Activated CD4-positive, CD25-positive, alpha-beta regulatory T cell treated with anti-CD3 and anti-CD28 coated beads, Interleukin-2, amount 50 U/mL, for 24 hours (primary cell): ENCODE results near the gene NEU3.
"Not testable (repeated sequence)": the region's sequence is repeated elsewhere in the genome, so short reads cannot be mapped to it uniquely, and the experiment has no call there.

ENCODE experiments used
- ATAC-seq, 2 donors: fragments of 150-1000 bp; cut with Tn5 transposase; one replicate each; pipeline ENCODE4 v1.10.0; 2021; ENCODE audit warnings: mild to moderate bottlenecking in 1 of 2, moderate library complexity in 1 of 2

NEU3 gene

DNA sequence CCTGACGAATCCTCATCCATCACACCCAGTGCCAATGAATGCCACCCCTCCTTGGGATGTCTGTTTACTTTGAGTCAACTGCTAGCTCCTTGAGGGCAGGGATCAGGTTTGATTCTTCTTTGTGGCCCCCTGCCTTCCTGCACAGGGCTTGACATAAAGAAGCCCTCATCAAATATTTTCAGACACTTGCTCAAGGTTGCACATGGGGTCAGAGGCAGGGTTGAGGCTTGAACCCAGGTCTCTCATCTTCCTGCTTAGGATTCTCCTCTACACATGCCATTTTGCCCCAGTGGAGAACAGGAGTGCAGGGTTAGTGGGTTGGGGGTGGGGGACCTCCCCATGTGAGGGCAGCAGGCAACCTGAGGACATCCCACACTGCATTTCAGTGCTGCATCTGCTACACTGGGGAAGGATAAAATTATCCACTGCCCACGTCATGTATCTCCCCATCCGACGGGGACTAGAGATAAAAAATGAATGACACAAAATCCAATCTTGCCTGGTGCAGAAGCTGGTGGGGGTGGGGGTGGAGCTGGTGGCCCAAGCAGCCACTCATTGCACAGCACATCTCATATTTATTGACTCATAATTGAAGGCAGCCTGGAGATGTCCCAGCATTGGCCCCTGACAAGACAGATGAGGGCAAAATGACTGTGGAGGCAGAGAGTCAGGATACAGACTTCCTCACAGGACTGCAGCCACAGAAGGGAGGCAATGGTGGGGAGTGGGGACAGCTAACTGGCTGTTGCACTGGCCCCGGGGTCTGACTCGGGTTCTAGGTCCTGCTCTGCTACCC, 41.3 kb downstream of the NEU3 start:
- no peak for ATAC-seq

DNA sequence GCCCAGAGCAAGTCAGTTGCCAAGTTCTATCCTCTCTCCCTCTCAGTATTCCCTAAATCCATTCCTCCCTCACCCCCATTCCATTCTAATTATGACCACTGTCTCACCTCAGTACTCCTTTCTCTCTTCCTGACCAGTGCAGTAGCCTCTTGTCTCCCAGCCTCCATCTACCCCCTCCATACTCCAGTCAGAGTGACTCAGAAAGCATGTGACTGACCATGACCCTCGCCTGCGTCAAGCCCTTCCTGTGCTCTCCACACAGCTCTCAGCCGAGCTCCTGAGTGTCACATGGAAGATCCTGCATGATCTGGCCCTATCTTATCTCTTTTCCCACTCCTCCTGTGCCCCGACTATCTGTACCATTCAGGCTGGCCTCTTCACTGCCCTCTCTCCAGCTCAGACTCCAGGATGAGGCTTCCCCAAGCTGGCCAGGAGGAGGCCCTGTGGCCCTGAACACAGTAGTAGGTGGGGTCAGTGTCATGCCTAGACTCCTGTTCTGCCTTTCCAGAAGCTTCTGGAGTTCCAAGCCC, 42.6 kb downstream of the NEU3 start:
- no peak for ATAC-seq

DNA sequence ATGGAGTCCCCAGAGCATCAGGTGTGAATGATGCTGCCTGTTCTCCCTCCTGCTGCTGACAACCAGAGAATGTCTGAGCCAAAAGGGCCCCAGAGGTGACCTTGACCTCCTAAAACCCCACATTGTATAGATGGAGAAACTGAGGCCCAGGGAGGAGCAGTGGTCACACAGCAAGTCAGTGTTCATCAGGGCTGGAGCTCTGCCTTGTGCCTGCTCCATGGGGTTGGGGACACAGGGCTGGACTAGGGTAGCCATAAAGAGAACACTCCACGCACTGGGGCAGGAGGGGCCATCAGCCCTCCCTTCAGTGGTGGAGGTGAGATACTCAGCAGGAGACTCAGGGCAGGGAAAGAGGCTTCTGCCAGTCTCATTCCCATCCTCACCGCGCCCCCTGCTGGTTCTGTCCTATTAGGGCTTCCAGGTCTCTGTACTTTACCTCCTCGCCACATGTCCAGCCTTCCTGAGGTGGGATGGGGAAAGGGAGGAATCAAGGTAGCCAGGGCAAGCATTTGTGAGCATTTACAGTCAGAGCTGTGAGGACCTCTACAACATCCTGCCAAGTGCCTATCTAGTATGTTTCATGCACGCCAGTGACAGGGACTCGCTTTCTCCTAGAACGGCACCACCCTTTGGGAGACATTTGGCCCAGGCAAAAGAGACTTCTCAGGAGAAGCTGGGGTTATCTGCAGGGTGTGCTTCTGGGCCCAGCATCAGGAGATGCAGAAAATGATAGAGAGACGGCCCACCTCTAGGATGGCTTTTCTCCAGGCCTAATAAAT, 43.2 kb downstream of the NEU3 start:
- ATAC-seq = peak; percentile 27 to 51

DNA sequence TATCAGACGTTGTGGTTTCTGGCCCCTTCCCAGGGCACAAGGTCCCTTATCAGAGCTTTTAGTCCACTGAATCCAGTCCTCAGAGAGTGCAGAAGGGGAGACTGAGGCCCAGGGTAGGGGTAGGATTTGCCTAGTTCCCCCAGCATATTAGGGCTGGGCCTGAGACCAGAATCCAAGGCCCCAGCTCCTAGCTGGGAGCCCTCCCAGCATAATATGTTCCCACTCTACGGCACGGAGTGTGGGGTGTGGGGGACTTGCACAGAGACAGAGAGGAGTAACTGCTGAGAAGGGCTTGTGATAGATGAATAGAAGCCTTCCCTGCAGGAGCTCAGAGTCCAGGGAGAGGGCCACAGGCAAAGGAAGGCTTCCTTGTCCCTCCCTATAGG, 43.8 kb downstream of the NEU3 start:
- ATAC-seq = no peak

DNA sequence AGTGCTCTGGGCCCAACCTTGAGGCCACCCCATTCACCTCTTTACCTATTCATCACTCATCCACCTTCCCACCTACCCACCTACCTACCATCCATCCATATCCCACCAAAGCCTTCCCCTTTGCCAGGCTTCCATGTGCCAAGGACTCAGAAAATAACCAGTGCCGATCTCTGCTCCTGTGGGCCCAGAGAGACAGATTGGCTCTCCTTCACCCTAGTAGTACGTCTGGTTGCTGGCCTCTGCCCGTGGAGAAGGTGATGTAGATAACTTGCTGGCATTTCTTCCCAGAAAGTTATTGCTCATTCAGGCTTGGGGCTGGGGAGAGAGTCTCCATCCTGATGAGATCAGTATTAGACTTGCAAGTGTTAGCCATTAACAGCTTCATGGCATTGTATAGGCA, 45.2 kb downstream of the NEU3 start:
- ATAC-seq = no peak

DNA sequence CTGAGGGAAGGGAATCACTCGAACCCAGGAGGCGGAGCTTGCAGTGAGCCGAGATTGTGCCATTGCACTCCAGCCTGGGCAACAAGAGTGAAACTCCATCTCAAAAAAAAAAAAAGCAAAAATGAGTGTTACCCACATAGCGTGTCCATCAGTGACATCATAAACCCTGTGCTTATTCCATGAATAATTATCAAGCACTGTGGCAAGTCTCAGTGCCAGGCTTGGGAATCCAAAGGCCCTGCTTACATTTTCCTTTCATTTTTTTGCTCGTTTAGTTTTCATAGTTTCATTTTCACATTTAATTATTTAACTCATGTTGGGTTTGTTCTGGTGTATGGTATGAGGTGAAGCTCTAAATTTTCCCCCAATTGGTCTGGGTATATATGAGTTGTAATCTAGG, 46.5 kb downstream of the NEU3 start:
- ATAC-seq = no peak

DNA sequence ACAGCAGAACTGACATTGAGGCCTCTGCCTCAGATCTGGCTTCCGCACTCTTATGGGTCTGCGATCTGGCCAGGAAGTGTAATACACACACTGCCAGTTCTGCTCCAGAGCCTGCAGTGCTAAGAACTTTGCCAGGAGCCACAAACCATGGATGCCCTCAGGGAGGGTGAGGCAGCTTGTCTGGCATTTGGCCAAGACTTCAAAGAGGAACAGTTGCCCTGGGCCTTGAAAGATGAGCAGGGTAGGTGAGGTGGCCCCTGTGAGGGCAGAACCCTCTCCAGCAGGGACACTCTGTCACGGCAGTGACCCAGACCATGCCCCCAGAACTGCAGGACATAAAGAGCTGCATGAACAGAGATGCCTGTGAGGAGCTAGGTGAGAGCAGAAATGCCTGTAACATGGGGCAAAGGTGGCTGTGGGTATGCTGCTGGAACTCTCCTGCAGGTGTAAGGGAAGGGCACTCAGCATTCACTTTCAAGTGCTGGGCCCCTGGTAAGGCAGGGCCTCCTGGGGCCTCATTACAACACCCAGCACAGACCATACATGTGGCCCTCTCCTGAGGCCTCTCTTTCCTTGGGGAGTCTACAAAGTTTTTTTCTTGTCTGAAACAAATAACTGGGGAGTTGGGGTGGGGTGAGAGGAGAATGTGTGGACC, 47.3 kb downstream of the NEU3 start:
- no peak for ATAC-seq

DNA sequence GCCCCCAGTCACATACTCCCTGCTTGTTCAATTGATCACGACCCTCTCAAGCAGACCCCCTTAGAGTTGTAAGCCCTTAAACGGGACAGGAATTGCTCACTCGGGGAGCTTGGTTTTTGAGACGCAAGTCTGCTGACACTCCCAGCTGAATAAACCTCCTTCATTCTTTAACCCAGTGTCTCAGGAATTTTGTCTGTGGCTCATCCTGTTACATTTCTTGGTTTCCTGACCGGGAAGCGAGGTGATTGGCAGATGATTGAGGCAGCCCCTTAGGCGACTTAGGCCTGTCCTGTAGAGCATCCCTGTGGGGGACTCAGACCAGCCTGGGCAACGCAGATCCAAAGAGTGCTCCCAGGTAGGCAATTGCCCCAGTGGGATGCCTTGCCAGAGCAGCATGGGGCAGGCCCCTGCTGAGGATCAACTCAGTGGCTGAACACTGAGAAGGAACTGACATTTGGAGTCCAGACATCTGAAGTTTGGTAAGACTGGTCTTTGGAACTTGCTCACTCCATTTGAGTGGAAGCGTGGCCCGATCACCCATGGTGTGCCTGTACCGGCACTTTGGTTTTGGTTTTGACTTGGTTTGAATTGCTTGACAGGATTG, 51.5 kb downstream of the NEU3 start:
- no peak for ATAC-seq

DNA sequence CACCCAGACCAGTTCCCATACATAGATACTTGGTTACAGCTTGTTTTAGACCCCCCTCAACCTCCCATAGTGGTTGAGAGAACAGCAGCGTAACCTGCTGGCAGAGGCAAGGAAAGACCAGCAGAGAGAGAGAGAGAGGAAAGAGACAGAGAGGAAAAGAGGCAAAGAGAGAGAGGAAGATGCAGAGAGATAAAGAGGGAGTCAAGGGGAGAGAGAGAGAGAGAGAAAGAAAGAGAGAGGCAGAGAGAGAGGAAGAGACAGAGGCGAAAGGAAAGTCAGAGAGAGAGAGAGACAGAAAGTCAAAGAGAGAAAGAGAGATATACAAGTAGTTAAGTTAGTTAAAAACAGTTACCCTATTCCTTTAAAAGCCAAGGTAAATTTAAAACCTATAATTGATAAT, 52.5 kb downstream of the NEU3 start:
- ATAC-seq = no peak

DNA sequence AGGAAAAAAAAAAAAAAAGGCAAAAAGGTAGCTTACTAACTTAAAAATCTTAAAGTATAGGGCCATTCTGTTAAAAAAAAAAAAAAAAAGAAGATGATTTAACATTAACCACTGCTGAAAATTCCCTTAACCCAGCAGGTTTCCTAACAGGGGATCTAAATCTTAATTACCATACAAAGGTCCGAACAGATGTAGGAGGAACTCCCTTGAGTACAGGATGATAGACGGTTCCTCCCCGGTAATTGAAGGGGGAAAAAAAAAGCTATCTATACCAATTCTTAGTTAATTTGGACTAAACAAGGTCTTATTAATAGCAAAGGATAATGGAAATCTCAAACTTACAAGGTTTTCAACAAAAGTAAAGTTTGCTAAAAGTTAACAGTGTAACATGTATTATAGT, 53.1 kb downstream of the NEU3 start:
- ATAC-seq = not testable (repeated sequence)

DNA sequence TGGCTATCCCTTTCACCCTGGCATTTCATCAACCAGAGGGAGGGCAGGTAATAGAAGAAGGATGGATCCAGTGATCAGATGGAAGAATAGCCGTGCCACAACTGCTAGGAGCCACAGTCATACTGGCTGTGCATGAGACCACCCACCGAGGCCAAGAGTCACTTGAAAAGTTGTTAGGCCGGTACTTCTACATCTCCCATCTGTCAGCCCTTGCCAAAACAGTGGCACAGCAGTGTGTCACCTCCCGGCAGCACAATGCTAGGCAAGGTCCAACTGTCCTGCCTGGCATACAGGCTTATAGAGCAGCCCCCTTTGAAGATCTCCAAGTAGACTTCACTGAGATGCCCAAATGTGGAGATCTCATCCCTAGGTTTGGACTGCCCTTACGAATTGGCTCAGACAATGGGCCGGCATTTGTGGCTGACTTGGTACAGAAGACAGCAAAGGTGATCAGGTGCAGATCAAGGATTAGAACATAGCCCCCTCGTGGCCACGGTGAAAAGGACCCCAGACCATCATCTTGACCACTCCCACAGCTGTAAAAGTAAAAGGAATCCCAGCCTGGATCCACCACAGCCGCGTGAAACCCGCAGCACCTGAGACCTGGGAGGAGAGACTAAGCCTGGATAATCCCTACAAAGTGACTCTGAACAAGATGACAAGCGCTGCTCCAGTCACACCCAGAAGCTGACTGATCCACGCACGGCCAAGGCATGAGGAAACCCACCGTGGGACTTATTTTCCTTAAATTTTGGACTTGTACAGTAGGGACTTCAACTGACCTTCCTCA, 55.8 kb downstream of the NEU3 start:
- ATAC-seq = not testable (repeated sequence)

DNA sequence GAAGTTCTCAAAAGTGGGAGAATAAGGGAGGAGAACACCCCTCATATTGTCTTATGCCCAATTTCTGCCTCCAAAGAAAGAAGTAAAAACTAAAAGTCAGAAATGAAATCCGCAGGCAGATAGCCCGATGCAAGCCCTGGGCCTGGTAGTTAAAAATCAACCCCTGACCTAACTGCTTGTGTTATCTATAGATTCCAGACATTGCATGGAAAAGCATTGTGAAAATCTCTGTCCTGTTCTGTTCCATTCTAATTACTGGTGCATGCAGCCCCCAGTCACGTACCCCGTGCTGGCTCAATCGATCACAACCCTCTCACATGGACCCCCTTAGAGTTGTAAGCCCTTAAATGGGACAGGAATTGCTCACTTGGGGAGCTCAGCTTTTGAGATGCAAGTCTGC, 57.9 kb downstream of the NEU3 start:
- not testable (repeated sequence) for ATAC-seq

DNA sequence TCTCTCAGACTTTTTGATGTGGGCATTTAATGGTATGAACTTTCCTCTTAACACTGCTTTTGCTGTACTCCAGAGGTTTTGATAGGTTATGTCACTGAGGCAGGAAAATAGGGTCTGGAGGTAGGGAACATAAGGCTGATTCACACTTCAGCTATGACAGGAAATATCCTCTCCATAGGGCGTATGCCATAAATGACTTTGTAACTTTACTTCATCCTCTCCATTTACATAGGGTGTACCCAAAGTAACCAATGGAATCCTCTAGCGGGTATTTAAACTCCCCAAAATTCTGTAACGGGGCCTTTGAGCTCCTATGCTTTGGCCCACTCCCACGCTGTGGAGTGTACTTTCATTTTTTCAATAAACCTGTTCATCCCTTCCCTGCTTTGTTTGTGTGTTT, 58.5 kb downstream of the NEU3 start:
- no peak for ATAC-seq

DNA sequence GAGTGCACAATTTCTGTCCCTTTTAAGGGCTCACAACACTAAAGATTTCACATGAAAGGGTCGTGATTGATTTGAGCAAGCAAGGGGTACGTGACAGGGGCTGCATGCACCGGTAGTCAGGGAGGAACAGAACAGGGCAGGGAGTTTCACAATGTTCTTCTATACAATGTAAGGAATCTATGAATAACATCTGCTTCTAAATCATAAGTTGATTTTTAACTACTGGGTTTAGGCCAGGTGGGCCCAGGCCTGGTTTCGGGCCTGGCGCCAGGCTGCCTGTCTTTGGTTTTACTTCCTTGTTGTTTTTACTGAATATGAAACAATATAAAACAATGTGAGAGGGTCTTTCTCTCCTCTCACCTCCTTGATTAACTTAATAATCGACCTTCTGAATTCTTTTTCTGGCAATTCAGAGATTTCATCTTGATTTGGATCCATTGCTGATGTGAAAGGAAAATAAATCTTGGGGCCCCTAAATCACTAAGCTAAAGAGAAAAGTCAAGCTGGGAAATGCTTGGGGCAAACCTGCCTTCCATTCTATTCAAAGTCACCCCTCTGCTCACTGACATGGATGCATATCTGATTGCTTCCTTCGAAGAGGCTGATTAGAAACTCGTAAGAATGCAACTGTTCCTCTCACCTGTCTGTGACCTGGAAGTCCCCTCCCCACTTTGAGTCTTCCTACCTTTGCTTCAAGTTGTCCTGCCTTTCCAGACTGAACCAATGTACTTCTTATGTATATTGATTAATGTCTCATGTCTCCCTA, 61.0 kb downstream of the NEU3 start:
- ATAC-seq = not testable (repeated sequence)

DNA sequence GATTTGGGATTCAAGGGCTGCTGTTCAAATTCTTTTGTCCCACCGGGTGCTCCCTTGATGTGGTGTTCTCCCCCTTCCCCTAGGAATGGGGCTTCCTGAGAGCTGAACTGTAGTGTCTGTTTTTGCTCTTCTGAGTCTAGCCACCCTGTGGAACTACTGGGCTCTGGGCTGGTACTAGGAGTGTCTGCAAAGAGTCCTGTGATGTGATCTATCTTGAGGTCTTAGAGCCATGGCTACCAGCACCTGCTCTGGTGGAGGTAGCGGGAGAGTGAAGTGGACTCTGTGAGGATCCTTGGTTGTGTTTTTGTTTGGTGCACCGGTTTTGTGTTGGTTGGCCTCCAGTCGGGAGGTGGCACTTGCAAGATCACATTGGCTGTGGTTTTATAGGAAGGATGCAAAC, 61.8 kb downstream of the NEU3 start:
- ATAC-seq = no peak

DNA sequence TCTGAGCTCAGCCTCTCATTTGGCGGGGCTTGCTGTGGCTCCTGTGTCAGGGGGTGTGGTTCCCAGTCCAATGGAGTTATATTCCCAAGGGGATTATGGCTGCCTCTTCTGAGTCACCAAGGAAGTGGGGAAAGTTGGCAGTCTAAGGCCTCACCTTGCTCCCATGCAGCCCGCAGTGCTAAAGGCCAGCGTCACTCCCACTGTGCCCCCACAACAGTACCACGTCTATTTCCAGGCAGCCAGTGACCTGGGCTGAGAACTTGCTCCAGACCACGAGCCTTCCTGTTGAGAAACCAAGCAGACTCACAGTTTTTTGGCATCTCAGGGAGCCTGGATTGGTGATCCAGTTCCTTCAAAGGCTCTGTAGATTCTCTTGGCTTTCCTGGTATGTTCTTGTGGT, 62.3 kb downstream of the NEU3 start:
- no peak for ATAC-seq

DNA sequence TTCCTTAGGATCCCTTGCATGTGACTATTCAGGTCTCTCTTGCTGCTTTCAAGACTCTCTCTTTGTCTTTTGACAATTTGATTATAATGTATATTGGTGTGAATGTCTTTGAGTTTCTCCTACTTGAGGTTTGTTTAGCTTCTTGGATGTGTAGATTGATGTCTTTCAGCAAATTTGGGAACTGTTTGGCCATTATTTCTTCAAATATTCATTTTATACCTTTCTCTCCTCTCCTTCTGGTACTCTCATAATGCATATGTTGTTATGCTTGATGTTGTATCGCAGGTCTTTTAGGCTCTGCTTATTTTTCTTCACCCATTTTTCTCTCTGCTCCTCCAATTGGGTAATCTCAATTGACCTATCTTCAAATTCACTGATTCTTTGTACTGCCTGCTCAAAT, 63.7 kb downstream of the NEU3 start:
- no peak for ATAC-seq

DNA sequence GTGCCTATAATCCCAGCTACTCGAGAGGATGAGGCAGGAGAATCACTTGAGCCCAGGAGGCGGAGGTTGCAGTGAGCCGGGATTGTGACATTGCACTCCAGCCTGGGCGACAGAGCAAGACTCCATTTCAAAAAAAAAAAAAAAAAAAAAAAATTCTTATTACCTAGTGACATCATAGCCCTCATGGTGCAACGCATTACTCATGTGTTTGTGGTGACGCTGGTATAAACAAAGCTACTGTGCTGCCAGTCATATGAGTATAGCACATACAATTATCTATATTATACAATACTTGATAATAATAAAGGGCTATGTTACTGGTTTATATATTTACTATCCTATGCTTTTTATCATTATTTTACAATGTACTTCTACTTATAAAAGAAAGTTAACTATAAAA, 66.8 kb downstream of the NEU3 start:
- peak in 1 of 2 donors; percentile 25 for ATAC-seq

DNA sequence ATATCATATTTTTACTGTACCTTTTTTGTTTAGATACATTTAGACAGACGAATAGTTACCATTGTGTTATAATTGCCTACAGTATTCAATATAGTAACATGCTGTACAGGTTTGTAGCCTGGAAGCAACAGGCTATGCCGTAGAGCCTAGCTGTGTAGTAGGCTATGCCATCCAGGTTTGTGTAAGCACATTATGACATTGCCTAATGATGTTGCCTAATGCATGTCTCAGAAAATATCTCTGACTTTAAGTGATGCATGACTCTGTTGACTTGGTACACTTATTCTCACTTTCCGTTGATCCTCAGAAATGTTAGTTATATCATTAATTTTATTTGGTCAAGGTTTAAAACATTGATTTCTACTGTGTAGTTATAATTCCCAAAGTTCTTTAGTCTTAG, 68.1 kb downstream of the NEU3 start:
- ATAC-seq = no peak

DNA sequence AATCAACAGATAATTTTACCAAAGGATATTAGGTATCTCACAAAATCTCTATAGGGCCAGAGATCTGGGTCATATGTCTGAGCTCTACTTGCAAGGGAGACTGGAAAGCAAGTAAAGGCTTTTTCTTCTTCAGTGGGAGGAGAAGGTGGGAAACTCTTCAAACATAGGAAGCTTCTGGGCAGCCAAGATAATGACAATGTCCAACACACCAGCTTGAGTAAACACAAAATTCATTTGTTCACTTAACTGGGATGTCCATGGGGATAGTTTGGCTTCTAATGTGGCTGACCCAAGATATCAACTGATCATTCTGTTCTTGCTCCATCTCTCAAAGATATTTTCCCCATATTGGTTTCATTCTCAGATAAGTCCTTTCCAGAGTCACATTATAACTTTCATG, 70.6 kb downstream of the NEU3 start:
- no peak for ATAC-seq

DNA sequence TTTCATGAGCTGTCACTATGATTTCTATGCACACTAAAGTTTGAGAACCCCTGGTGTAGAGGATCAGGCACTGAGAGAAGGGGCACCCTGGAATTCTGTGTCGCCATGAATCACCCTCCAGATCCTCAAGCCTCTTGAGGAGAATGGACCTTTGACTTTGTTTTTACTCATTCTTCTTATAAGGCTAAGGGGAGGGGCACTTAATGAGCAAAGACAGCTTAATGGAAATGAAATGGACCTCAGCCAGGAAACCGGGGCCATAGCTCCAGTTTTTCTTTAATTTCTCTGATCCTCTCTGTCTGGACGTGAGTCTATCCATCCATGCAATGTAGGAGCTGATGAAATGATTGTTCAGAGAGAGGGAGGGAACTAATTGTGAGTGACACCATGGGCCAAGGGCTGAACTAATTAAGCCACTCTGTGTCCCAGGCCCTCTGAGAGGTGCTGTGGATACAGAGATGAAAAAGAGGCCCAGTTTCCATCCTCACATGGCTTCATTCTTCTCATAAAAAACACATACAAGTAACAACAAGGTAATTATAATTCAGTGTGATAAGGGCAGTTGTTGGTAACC, 75.1 kb downstream of the NEU3 start:
- ATAC-seq = no peak
